ENCODE results near the gene OGFOD3. TPM values are rescaled to one million over a fixed set of nuclear protein-coding genes. Genes with fewer than 3 reads are reported as not detected.
"Not testable (repeated sequence)": the region's sequence is repeated elsewhere in the genome, so short reads cannot be mapped to it uniquely, and the experiment has no call there.

The OGFOD3 gene
- total and polyA plus RNA-seq, 12 donors: 17.9 to 131 (median 42.0) TPM

DNA sequence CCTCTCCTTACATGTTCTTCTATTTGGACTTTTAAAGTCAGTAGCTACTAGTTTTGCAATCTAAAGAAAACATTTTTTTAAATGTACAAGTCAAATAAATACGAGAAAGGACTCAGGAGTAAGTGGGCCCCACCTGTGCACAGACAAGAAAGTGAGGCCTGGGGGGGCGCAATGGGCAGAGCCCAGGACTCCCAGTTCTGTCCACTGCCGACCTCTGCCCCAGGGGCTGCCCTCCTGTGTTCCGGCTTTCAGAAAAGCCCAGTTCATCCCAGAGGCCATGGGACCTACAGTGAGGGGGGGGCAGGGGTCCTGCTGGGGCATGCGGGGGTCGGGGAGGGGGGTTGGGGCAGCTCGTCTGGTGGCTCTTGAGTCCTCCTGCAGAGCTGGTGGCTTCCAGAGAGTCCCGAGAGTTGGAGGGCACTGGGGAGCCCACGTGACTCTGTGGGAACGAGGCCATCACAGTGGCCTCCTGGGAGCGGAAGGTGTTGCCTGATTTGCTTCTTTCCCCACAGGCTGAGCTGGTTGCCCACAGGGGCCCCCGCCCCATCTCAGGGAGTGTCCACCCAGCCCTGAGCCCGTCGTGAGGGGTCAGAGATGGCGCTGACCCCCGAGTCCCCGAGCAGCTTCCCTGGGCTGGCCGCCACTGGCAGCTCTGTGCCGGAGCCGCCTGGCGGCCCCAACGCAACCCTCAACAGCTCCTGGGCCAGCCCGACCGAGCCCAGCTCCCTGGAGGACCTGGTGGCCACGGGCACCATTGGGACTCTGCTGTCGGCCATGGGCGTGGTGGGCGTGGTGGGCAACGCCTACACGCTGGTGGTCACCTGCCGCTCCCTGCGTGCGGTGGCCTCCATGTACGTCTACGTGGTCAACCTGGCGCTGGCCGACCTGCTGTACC is 44.4 kb downstream of the OGFOD3 start:
- TF ChIP-seq, protein P1, sequence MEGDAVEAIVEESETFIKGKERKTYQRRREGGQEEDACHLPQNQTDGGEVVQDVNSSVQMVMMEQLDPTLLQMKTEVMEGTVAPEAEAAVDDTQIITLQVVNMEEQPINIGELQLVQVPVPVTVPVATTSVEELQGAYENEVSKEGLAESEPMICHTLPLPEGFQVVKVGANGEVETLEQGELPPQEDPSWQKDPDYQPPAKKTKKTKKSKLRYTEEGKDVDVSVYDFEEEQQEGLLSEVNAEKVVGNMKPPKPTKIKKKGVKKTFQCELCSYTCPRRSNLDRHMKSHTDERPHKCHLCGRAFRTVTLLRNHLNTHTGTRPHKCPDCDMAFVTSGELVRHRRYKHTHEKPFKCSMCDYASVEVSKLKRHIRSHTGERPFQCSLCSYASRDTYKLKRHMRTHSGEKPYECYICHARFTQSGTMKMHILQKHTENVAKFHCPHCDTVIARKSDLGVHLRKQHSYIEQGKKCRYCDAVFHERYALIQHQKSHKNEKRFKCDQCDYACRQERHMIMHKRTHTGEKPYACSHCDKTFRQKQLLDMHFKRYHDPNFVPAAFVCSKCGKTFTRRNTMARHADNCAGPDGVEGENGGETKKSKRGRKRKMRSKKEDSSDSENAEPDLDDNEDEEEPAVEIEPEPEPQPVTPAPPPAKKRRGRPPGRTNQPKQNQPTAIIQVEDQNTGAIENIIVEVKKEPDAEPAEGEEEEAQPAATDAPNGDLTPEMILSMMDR (IDR thresholded peaks at IDR 0.05): no peak
- no peak for TF ChIP-seq POLR2A (IDR thresholded peaks at IDR 0.05)
- peaks cover 68% of the 10 kb centered on the region for H3K27me3 ChIP-seq
- DNase-seq: no peak
- H3K36me3 ChIP-seq (replicated peaks in 1 of 2): no peaks in the 10 kb centered on the region
- H3K4me1 ChIP-seq (replicated peaks in 1 of 2): peaks cover 0 to 13% of the 10 kb centered on the region in 2 donors
- 64 to 84% (median 76%) methylated on average over 4 to 37 of the region's 37 CpGs for WGBS, 4 donors
- H3K4me3 ChIP-seq: no peak overlapping the region
- intact Hi-C loops (cut with DNase I): no loop called here
- no peaks in the 10 kb centered on the region for H3K9me3 ChIP-seq (replicated peaks in 1 of 3)
- H3K27ac ChIP-seq: no peak overlapping the region

DNA sequence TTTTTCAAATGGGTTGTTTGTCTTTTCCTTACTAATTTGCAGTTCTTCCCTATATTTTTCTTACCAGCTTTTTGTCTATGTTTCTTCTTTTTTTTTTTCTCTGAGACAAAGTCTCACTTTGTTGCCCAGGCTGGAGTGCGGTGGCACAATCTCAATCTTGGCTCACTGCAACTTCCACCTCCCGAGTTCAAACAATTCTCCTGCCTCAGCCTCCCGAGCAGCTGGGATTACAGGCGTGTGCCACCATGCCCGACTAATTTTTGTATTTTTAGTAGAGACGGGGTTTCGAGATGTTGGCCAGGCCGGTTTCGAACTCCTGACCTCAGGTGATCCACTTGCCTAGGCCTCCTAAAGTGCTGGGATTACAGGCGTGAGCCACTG is 45.3 kb downstream of the OGFOD3 start:
- DNase-seq; H3K9me3 ChIP-seq (replicated peaks in 1 of 3); H3K4me3 ChIP-seq; H3K36me3 ChIP-seq (replicated peaks in 1 of 2); H3K27ac ChIP-seq; intact Hi-C loops (cut with DNase I): not testable (repeated sequence)
- Histone ChIP-seq H3K27me3 (peaks cover 67% of the 10 kb centered on the region), H3K4me1 (replicated peaks in 1 of 2) (peaks cover 0 to 13% of the 10 kb centered on the region in 2 donors)
- 88 to 92% (median 90%) methylated on average over 10 of the region's 10 CpGs for WGBS, 4 donors

DNA sequence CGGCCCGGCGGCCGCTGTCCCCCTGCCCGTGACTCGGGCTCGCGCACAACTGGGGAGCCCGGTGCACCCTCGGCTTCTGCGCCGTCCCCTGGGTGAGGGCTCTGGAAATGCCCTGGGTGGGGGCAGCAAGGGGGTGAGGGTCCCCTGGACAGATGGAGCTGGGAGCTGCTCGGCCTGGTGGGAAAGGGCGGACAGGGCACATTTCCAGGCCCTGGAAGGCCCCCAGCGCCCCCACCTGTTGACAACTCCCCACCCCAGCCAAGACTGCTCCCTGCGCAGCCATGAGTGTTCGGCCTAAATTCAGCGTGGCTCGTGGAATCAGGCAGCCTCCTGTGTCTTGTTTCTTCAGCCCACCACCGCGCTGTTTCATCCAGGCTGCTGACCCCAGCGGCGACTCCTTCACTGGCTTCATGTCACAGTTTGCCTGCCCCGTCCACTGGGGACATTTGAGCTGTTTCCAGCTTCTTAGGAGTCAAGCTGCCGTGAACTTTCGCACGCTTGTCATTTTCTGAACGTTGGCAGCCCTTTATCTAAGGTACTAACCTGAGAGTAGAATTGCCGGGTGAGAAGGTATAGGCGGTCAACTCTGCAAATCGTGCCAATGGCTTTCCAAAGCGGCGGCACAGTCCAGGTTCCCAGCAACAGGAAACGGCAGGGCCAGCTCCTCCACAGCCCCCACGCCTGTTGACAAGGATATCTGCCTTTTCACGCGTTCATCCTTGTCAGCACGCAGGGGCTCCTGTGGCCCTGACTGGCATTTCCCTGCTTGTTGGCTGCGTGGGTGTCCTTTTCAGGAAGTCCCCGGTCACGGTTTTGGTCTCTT is 45.9 kb downstream of the OGFOD3 start:
- 54 to 69% (median 60%) methylated on average over 26 to 41 of the region's 41 CpGs for WGBS, 4 donors
- TF ChIP-seq, protein P1 (IDR thresholded peaks at IDR 0.05): no peak
- no peak for TF ChIP-seq POLR2A (IDR thresholded peaks at IDR 0.05)
- no peak for DNase-seq
- Histone ChIP-seq H3K36me3 (replicated peaks in 1 of 2) (no peaks in the 10 kb centered on the region), H3K9me3 (replicated peaks in 1 of 3) (no peaks in the 10 kb centered on the region), H3K4me3 (no peak overlapping the region), H3K27ac (no peak overlapping the region), H3K4me1 (replicated peaks in 1 of 2) (peaks cover 0 to 13% of the 10 kb centered on the region in 2 donors), H3K27me3 (peaks cover 64% of the 10 kb centered on the region)
- intact Hi-C loops (cut with DNase I): no loop called here

DNA sequence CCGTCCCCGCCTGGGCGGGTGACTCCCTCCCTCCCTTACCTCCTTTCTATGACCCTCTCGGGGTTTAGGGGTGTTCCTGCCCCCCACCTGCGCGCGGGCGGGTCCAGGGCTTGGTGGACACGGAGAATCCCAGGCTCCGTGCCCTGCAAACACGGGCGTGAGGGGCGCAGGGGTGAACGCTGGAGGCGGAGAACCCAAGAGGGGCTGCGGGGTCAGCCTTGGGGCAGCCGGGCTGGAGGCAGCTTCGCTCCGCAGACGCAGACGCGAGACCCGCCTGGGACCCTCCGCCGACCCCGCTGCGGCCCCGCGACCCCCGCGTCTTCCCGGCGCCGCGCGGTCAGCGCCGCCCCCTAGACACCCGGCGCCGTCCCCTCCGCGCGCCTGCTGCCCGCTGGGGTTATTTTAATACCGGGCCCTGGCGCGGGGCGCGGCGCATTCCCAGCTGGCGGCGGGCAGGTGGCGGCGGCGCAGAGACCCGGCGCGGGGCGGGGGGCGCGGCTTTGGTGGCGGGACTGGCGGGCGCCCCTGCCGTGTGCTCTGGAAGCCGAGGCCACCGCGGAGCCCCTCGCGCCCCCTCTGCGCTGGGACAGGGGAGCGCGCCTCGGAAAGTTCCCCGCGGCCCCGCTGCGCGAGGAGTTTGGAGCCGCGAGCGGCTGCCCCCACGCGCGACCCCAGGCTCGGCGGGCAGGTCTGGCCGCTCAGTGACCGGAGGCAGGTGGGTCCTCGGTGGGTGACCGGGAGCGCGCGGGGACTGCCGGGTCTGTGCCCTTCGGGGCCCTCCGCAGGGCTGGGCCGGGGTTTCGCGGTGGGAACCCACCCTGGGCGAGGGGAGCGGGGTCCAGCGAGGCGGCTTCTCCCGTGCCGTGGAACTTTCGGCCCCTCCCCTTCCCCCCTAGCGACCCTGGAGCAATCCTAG is 46.8 kb downstream of the OGFOD3 start, which contains the start of gene UTS2R:
UTS2R (plus strand) TSS at position 433 of the 916 bp plus-strand sequence. CDS start 2,560 bp downstream, outside the sequence.
- peak within 1 kb of the TSS in 1 of 4 donors; percentile 28 for H3K4me3 ChIP-seq
- H3K27me3 ChIP-seq: peaks cover 64% of the 10 kb centered on the region
- no peak within 1 kb of the TSS for H3K27ac ChIP-seq
- H3K36me3 ChIP-seq (replicated peaks in 1 of 2): no peaks in the 10 kb centered on the region
- DNase-seq: no peak
- no peak for TF ChIP-seq POLR2A (IDR thresholded peaks at IDR 0.05)
- TF ChIP-seq, protein P1 (IDR thresholded peaks at IDR 0.05): no peak
- 3 to 9% (median 5%) methylated on average over 11 to 109 of the region's 109 CpGs for WGBS, 4 donors
- intact Hi-C loops (cut with DNase I): no loop called here
- H3K4me1 ChIP-seq (replicated peaks in 1 of 2): peaks cover 0 to 13% of the 10 kb centered on the region in 2 donors
- no peaks in the 10 kb centered on the region for H3K9me3 ChIP-seq (replicated peaks in 1 of 3)
